Measurements from ENCODE around the gene ZNF846. TPM values are rescaled to one million over a fixed set of nuclear protein-coding genes. Genes with fewer than 3 reads are reported as not detected.
A peak's percentile ranks its signal among the peaks of the same experiment; 100 is the strongest.

The ZNF846 gene
- total RNA-seq, result 1 to 10 TPM; 8.0 to 8.4 TPM

DNA sequence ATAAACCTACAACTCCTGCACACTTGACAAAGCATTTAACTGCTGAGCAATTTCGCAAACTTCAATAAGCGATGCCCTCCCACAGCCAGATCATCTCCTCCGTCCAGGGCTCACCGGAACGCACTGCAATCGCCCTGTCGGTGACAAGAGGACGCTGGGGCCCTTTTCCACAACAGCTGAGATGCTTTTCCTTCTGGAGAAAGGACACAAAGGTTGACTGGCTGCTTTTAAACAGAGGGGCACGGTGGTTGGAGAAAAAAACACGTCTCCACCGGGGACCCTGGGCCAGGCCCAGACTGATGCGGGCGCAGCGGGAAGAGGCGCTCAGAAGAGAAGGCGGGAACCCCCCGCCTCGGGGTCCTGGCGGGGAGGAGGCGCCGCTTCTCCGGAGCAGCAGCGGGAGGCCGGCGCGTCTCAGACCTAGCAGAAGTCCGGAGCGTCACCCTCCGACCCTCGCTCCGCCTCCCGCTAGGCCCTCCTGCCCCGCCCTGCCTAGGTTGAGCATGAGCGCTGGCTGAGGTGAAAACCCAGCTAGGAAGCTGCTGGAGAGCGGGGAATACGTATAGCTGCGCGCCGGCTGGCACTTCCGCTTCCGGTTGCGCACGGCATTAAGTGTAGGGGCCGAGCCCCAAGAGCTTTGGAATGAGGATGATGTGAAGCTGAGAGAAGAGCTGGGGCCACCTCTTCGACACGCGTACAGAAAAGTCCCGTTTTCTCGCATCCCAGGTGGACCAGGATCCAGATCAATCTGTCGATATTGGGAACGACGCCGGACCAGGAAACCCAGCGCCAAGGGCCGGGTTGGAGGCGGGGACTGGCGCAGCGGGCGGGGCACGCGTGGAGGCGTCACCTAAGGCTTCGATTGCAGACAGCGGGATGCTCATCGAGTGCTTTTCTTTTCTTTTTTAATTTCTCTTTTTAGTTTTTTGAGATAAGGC lies at the start of gene ZNF846:
Gene ZNF846 (minus strand): TSS at position 564 of the 938 bp plus-strand sequence. CDS start 3,788 bp downstream, outside the sequence.
- peak within 1 kb of the TSS; percentile 58 to 70 for H3K4me3 ChIP-seq
- H3K4me1 ChIP-seq, result peaks cover 0 to 9% of the 10 kb centered on the region in 2 donors
- peaks cover 11% of the 10 kb centered on the region for H3K36me3 ChIP-seq
- H3K9me3 ChIP-seq, result no peaks in the 10 kb centered on the region
- TF ChIP-seq, protein P1, sequence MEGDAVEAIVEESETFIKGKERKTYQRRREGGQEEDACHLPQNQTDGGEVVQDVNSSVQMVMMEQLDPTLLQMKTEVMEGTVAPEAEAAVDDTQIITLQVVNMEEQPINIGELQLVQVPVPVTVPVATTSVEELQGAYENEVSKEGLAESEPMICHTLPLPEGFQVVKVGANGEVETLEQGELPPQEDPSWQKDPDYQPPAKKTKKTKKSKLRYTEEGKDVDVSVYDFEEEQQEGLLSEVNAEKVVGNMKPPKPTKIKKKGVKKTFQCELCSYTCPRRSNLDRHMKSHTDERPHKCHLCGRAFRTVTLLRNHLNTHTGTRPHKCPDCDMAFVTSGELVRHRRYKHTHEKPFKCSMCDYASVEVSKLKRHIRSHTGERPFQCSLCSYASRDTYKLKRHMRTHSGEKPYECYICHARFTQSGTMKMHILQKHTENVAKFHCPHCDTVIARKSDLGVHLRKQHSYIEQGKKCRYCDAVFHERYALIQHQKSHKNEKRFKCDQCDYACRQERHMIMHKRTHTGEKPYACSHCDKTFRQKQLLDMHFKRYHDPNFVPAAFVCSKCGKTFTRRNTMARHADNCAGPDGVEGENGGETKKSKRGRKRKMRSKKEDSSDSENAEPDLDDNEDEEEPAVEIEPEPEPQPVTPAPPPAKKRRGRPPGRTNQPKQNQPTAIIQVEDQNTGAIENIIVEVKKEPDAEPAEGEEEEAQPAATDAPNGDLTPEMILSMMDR (IDR thresholded peaks at IDR 0.05), result peak in 1 of 2 donors; percentile 3
- H3K27ac ChIP-seq, result peak within 1 kb of the TSS; percentile 88 to 90
- DNase-seq (ENCODE audit: low spot score), result peak; percentile 89
- no peaks in the 10 kb centered on the region for H3K27me3 ChIP-seq

DNA sequence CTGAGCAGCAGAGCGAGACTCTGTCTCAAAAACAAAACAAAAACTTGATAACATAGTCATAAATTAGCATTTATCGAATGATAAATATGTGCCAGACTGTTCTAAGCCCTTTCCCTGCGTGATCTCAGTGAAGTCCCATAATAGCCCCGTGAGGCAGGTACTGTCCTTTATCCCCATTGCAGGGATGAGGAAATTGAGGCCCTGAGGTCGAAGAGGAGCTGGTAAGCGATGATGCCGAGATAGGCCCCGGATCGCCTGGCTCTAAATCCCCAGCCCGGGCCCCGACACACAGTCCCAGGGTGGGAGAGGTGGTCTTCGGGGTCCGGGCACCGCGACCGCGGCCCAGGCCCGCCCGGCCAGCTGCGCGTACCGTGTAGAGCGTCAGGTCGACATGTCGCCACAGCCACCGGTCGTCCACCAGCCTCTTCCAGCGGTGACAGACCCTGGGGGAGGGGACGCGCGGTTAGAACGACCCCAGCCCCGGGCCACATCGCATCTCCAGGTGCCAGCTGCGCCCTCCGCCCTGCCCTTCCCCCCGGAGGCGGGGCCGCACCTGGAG lies 49.7 kb upstream of the ZNF846 start:
- TF ChIP-seq, protein P1 (IDR thresholded peaks at IDR 0.05), result no peak
- Histone ChIP-seq H3K4me1 (peaks cover 0 to 25% of the 10 kb centered on the region in 2 donors), H3K4me3 (peak overlapping the region; percentile 84 to 92), H3K36me3 (peaks cover 11% of the 10 kb centered on the region), H3K9me3 (no peaks in the 10 kb centered on the region), H3K27ac (peak overlapping the region; percentile 94 to 96), H3K27me3 (no peaks in the 10 kb centered on the region)
- no peak for DNase-seq (ENCODE audit: low spot score)

DNA sequence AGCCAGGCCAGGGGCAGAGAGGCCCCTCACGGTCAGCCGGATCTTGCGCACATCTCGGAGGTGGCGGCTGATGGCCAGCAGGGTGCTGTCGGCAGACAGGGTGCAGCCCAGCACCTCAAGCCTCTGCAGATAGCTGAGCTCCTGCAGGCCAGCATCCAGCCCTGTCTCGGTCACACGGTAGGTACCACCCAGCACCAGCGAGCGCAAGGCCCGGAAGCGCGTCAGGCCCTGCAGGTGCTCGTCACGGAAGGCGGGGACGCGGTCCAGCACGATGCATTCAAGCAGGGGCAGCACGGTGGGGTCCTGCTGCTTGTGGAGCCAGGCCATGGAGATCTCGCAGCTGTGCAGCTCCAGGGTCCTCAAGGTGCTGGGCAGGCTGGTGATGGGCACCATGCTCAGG lies 42.6 kb upstream of the ZNF846 start:
- Histone ChIP-seq H3K27me3 (no peaks in the 10 kb centered on the region), H3K9me3 (no peaks in the 10 kb centered on the region), H3K4me1 (no peaks in the 10 kb centered on the region), H3K36me3 (peaks cover 61% of the 10 kb centered on the region), H3K27ac (no peak overlapping the region), H3K4me3 (no peak overlapping the region)
- no peak for DNase-seq (ENCODE audit: low spot score)
- TF ChIP-seq, protein P1 (IDR thresholded peaks at IDR 0.05), result no peak

DNA sequence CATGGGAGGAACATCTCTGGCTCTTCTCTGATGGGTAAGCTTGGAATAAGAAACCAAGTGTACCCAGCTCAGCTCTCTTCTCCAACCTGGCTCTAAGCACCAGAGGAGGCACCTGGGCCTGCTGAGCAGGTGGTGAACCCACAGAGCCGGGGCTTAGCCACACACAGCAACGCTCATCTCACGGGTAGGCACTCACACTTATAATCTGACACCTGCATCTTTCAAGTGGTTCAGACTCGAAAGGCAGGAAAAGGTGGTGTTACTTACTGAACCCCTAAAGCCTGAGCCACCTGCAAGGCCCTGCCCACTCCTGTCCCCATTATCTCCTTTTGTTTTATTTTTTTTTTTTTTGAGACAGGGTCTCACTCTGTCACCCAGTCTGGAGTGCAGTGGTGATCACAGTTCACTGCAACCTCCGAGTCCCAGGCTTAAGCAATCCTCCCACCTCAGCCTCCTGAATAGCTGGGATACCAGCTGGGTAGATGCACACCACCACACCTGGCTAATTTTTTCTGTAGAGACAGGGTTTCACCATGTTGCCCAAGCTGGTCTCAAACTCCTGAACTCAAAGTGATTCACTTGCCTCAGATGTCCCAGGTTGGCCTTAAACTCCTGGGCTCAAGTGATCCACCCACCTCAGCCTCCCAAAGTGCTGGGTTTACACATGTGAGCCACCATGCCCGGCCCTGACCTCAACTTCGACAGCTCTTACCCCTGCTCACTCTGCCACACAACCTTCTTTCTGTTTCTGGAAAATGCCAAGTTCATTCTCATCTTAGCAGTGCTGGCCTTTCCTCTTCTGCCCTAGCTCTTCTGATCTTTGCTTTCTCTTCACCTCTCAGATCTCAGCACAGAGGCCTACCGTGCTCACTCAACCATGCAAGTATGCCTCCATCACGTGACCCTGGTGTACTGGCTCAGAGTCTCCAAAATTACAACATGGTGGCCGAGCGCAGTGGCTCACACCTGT lies 40.6 kb upstream of the ZNF846 start:
- Histone ChIP-seq H3K4me3 (no peak overlapping the region), H3K9me3 (no peaks in the 10 kb centered on the region), H3K27me3 (no peaks in the 10 kb centered on the region), H3K27ac (no peak overlapping the region), H3K36me3 (peaks cover 59% of the 10 kb centered on the region), H3K4me1 (no peaks in the 10 kb centered on the region)
- DNase-seq (ENCODE audit: low spot score), result no peak
- TF ChIP-seq, protein P1 (IDR thresholded peaks at IDR 0.05), result no peak

GRCh38 chr19:9806803-9807202 lies 38.3 kb upstream of the ZNF846 start:
- no peak overlapping the region for H3K4me3 ChIP-seq
- no peak for DNase-seq (ENCODE audit: low spot score)
- no peaks in the 10 kb centered on the region for H3K9me3 ChIP-seq
- H3K27me3 ChIP-seq, result no peaks in the 10 kb centered on the region
- H3K36me3 ChIP-seq, result peaks cover 45% of the 10 kb centered on the region
- no peaks in the 10 kb centered on the region for H3K4me1 ChIP-seq
- TF ChIP-seq, protein P1 (IDR thresholded peaks at IDR 0.05), result no peak
- H3K27ac ChIP-seq, result no peak overlapping the region

Data from right atrium auricular region (tissue), 2 donors.